Heart left ventricle (tissue), 13 donors: Measurements from ENCODE around the gene TOP2B.

Experiments used
- POLR2A ChIP-seq, 2 donors: fragments of 450-650 bp; IDR thresholded peaks; one replicate each; pipeline ENCODE4 v1.6.1; 2017; ENCODE audit warnings: antibody characterized with exemption in 2 of 2, mild to moderate bottlenecking in 2 of 2, moderate library complexity in 2 of 2
- TF ChIP-seq, protein P1 (sequence below), 12 donors: fragments of 200-600 bp; sonication (generic) in 4 of 12; IDR thresholded peaks; one replicate each; pipeline versions ENCODE4 v1.5.0 to v1.8.0; 2018 to 2022; ENCODE audit warnings: antibody characterized with exemption in 12 of 12, mild to moderate bottlenecking in 5 of 12
- donor health status: ischemic (EF 13 %, LVEDD 7.1; RV severe dilation, severe dysfunction).
- donor health status: DM: no; HTN: yes; CAD: no.
- donor health status: DM: no; HTN: no; CAD: no.
- donor health status: ischemic (EF 25% LVEDD 6.9; RV normal size, moderate dysfunction).
- donor health status: ischemic (EF 25% LVEDD 5.7; RV mildly dilated, moderate dysfunction).
- donor health status: ischemic (EF 35%, LVEDD 5.7; RV mildly dilated, moderate dysfunction).
- donor health status: nonischemic (EF 11% LVEDD 7.7; RV severe dilation, severe dysfunction).
- donor health status: DM: yes; HTN: yes; CAD: no.
- donor health status: PGD.
- donor health status: ischemic (EF 29% LVEDD 5.4; RV normal size, mild dysfunction).
- donor health status: nonischemic (EF 23%, LVEDD 6.1; RV moderate dilation, normal function).

DNA sequence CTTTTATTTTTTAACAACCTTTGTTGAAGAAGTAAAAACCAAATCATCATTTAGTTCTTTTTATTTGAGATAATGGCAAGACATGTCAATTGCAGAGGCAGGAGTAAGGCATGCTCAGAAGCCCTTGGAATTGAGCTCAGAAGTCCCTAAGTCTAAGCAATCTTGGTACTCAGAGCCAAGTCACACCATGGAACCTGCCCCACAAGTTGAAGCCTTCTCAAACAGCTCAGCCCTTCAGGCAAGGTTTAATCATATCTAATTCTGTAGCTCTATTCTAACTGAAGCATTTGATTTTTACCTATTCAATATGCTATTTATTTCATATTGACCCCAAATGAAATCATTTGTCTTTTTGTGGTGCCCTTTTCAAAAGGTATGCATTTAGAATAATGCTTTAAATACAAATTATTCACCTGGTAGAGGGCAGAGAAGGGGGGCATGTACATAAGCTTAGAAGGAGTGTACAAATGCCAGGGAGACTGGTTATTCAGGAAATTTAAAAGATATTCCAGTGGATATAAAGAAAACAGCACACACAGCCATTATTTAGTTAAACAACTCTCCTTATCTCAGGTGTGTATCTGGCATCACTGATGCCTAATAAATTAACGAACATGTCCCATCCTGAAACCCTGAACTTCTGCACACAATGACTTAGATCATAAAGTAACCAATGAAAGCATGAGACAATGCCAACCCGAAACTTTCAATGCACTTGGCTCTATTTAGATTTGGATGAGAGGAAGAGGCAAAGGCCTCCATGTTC is 26.2 kb upstream of the TOP2B start:
- TF ChIP-seq, protein P1, sequence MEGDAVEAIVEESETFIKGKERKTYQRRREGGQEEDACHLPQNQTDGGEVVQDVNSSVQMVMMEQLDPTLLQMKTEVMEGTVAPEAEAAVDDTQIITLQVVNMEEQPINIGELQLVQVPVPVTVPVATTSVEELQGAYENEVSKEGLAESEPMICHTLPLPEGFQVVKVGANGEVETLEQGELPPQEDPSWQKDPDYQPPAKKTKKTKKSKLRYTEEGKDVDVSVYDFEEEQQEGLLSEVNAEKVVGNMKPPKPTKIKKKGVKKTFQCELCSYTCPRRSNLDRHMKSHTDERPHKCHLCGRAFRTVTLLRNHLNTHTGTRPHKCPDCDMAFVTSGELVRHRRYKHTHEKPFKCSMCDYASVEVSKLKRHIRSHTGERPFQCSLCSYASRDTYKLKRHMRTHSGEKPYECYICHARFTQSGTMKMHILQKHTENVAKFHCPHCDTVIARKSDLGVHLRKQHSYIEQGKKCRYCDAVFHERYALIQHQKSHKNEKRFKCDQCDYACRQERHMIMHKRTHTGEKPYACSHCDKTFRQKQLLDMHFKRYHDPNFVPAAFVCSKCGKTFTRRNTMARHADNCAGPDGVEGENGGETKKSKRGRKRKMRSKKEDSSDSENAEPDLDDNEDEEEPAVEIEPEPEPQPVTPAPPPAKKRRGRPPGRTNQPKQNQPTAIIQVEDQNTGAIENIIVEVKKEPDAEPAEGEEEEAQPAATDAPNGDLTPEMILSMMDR (IDR thresholded peaks at IDR 0.05), result no peak
- TF ChIP-seq POLR2A (IDR thresholded peaks at IDR 0.05), result no peak
